Adrenal gland (tissue), 5 donors: ENCODE data around the gene SLC6A3.

Experiments
- POLR2A ChIP-seq, 2 donors: fragments of 450-650 bp; IDR thresholded peaks; one replicate each; pipeline ENCODE4 v1.6.1; 2017; ENCODE audit warnings: antibody characterized with exemption in 2 of 2, mild to moderate bottlenecking in 2 of 2, moderate library complexity in 1 of 2
- TF ChIP-seq, protein P1 (sequence below), 6 experiments: fragments of 450-650 bp in 4 of 6; fragments of 200-600 bp in 2 of 6; sonication (generic) in 1 of 6; IDR thresholded peaks; 1 replicate in 5 of 6; 2 replicates in 1 of 6; pipeline versions ENCODE4 v1.5.1 to v1.8.0; 2016 to 2021; ENCODE audit warnings: antibody characterized with exemption in 6 of 6, mild to moderate bottlenecking in 2 of 6, moderate library complexity in 1 of 6
- donor health status: DM: no; HTN: no; CAD: no.

DNA sequence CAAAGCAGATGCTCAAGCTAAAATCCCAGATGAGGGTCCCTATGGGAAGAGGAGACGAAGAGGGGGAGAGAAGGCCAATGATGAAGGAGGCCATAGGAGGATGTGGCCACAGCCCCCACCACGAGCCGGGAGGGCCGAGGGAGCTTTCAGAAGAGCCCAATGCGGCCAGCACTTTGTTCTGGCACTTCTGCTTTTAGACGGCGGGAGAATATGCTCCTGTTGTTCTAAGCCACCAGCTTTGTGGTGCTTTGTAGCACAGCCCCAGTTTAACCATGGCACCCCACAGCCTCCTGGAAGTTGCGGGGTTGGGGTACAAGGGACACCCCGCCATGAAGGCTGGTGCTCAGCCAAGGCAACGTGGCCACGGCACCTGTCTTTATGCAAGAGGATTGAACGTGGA is 45.1 kb upstream of the SLC6A3 start:
- TF ChIP-seq, protein P1, sequence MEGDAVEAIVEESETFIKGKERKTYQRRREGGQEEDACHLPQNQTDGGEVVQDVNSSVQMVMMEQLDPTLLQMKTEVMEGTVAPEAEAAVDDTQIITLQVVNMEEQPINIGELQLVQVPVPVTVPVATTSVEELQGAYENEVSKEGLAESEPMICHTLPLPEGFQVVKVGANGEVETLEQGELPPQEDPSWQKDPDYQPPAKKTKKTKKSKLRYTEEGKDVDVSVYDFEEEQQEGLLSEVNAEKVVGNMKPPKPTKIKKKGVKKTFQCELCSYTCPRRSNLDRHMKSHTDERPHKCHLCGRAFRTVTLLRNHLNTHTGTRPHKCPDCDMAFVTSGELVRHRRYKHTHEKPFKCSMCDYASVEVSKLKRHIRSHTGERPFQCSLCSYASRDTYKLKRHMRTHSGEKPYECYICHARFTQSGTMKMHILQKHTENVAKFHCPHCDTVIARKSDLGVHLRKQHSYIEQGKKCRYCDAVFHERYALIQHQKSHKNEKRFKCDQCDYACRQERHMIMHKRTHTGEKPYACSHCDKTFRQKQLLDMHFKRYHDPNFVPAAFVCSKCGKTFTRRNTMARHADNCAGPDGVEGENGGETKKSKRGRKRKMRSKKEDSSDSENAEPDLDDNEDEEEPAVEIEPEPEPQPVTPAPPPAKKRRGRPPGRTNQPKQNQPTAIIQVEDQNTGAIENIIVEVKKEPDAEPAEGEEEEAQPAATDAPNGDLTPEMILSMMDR (IDR thresholded peaks at IDR 0.05): no peak
- TF ChIP-seq POLR2A (IDR thresholded peaks at IDR 0.05): no peak
